Measurements from ENCODE around the gene F5.

The F5 gene

DNA sequence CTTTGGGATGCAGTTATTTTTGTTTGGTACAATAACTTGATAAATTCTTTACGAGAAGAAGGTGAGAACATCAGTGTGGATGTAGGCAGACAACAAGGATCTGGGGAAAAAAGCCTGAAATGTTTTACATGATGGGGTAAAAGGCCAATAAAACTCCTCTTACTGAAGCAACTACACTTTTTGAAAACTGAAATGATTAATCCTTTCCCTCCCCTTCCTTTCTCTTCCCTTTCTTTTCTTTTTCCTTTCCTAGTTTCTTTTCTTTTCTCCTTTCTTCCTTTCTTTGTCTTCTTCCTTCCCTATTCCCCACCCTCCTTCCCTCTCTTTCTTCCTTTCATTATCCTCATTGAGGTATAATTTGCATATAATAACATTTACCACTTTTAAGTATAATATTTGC, 24.6 kb downstream of the F5 start:
- Histone ChIP-seq H3K9me3 (ENCODE audit: insufficient read depth, low read length, severe bottlenecking) (peaks cover 2% of the 10 kb centered on the region), H3K36me3 (ENCODE audit: insufficient read depth, low read length) (no peaks in the 10 kb centered on the region), H3K9ac (ENCODE audit: low read depth, low read length) (no peak overlapping the region), H3K79me2 (ENCODE audit: insufficient read depth, low read length) (no peaks in the 10 kb centered on the region), H3K4me1 (ENCODE audit: insufficient read depth, low read length) (peaks cover 9% of the 10 kb centered on the region), H3K27me3 (ENCODE audit: insufficient read depth, low read length, poor library complexity) (no peaks in the 10 kb centered on the region), H2AFZ (ENCODE audit: low read depth, low read length) (no peak overlapping the region), H3K4me3 (ENCODE audit: low read depth in 1 of 2, low read length in 2 of 2) (no peak overlapping the region), H4K20me1 (ENCODE audit: insufficient read depth, low read length) (no peaks in the 10 kb centered on the region), H3K27ac (ENCODE audit: low read length) (no peak overlapping the region), H3K4me2 (ENCODE audit: insufficient read depth, low read length) (no peak overlapping the region)
- no peak for TF ChIP-seq EZH2 (IDR thresholded peaks at IDR 0.05; ENCODE audit: borderline replicate concordance, low read depth, low read length, severe bottlenecking)
- TF ChIP-seq, protein P1, sequence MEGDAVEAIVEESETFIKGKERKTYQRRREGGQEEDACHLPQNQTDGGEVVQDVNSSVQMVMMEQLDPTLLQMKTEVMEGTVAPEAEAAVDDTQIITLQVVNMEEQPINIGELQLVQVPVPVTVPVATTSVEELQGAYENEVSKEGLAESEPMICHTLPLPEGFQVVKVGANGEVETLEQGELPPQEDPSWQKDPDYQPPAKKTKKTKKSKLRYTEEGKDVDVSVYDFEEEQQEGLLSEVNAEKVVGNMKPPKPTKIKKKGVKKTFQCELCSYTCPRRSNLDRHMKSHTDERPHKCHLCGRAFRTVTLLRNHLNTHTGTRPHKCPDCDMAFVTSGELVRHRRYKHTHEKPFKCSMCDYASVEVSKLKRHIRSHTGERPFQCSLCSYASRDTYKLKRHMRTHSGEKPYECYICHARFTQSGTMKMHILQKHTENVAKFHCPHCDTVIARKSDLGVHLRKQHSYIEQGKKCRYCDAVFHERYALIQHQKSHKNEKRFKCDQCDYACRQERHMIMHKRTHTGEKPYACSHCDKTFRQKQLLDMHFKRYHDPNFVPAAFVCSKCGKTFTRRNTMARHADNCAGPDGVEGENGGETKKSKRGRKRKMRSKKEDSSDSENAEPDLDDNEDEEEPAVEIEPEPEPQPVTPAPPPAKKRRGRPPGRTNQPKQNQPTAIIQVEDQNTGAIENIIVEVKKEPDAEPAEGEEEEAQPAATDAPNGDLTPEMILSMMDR (IDR thresholded peaks at IDR 0.05; ENCODE audit: borderline replicate concordance, extremely low read depth, low read length, poor library complexity, severe bottlenecking), result no peak
- ATAC-seq (ENCODE audit: insufficient read depth, low read depth) (no peak), DNase-seq (no peak)

DNA sequence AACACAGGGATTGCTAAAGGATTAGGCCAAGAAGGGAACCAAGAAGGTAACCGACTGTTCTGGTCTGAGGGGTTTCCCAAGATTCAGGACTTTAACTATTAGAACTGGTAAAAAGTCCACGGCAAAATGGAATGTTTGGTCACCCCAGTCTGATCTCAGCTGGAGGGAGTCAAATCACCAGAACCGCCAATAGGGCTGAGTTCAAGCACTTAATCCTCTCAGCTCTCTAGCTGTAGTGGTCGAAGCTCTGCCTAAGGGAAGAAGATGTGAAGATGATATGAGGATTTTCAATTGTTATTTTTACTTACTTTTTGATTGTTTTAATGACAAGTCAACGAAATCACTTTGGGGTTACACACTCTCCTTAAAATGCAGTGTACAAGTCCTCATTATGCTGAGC, 29.1 kb downstream of the F5 start:
- Histone ChIP-seq H3K9me3 (ENCODE audit: insufficient read depth, low read length, severe bottlenecking) (no peaks in the 10 kb centered on the region), H3K36me3 (ENCODE audit: insufficient read depth, low read length) (no peaks in the 10 kb centered on the region)

DNA sequence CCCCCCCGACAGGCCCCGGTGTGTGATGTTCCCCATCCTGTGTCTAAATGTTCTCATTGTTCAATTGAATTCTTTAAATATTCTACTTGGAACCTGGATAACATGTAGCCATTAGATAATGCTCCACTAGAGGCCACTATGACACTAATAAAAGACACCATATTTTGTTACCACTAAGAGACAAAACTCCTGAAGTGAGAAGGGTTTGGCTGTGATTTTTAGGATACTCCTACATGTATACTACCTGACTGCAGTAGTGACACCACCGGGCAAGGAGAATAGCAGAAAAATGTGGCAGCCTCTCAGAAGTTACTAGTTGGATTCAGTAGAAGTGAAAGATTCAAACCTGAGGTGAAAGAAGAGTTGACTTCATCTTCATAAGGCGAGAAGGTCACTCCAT, 36.0 kb downstream of the F5 start:
- ATAC-seq (ENCODE audit: insufficient read depth, low read depth) (peak; percentile 81), DNase-seq (no peak)
- H3K9ac ChIP-seq (ENCODE audit: low read depth, low read length), result no peak overlapping the region
- H2AFZ ChIP-seq (ENCODE audit: low read depth, low read length), result no peak overlapping the region
- no peak overlapping the region for H3K27ac ChIP-seq (ENCODE audit: low read length)
- H4K20me1 ChIP-seq (ENCODE audit: insufficient read depth, low read length), result no peaks in the 10 kb centered on the region
- TF ChIP-seq EZH2 (IDR thresholded peaks at IDR 0.05; ENCODE audit: borderline replicate concordance, low read depth, low read length, severe bottlenecking), result no peak
- TF ChIP-seq, protein P1 (IDR thresholded peaks at IDR 0.05; ENCODE audit: borderline replicate concordance, extremely low read depth, low read length, poor library complexity, severe bottlenecking), result peak; percentile 74
- no peak overlapping the region for H3K4me2 ChIP-seq (ENCODE audit: insufficient read depth, low read length)
- H3K9me3 ChIP-seq (ENCODE audit: insufficient read depth, low read length, severe bottlenecking), result no peaks in the 10 kb centered on the region
- H3K79me2 ChIP-seq (ENCODE audit: insufficient read depth, low read length), result no peaks in the 10 kb centered on the region
- no peaks in the 10 kb centered on the region for H3K36me3 ChIP-seq (ENCODE audit: insufficient read depth, low read length)
- H3K4me1 ChIP-seq (ENCODE audit: insufficient read depth, low read length), result no peaks in the 10 kb centered on the region
- no peaks in the 10 kb centered on the region for H3K27me3 ChIP-seq (ENCODE audit: insufficient read depth, low read length, poor library complexity)
- no peak overlapping the region for H3K4me3 ChIP-seq (ENCODE audit: low read depth in 1 of 2, low read length in 2 of 2)

More for the DNA sequence above, 29.1 kb downstream of the F5 start:
- Histone ChIP-seq H3K79me2 (ENCODE audit: insufficient read depth, low read length) (no peaks in the 10 kb centered on the region), H4K20me1 (ENCODE audit: insufficient read depth, low read length) (no peaks in the 10 kb centered on the region), H3K9ac (ENCODE audit: low read depth, low read length) (no peak overlapping the region), H3K27ac (ENCODE audit: low read length) (no peak overlapping the region), H3K4me2 (ENCODE audit: insufficient read depth, low read length) (no peak overlapping the region), H3K27me3 (ENCODE audit: insufficient read depth, low read length, poor library complexity) (no peaks in the 10 kb centered on the region), H3K4me3 (ENCODE audit: low read depth in 1 of 2, low read length in 2 of 2) (no peak overlapping the region), H3K4me1 (ENCODE audit: insufficient read depth, low read length) (no peaks in the 10 kb centered on the region), H2AFZ (ENCODE audit: low read depth, low read length) (no peak overlapping the region)
- DNase-seq (no peak), ATAC-seq (ENCODE audit: insufficient read depth, low read depth) (no peak)
- TF ChIP-seq EZH2 (IDR thresholded peaks at IDR 0.05; ENCODE audit: borderline replicate concordance, low read depth, low read length, severe bottlenecking), result no peak
- TF ChIP-seq, protein P1 (IDR thresholded peaks at IDR 0.05; ENCODE audit: borderline replicate concordance, extremely low read depth, low read length, poor library complexity, severe bottlenecking), result no peak

GRCh38 chr1:169548282-169548681, 38.0 kb downstream of the F5 start:
- H3K27me3 ChIP-seq (ENCODE audit: insufficient read depth, low read length, poor library complexity), result no peaks in the 10 kb centered on the region
- no peaks in the 10 kb centered on the region for H3K9me3 ChIP-seq (ENCODE audit: insufficient read depth, low read length, severe bottlenecking)
- no peak overlapping the region for H3K4me2 ChIP-seq (ENCODE audit: insufficient read depth, low read length)
- H3K79me2 ChIP-seq (ENCODE audit: insufficient read depth, low read length), result no peaks in the 10 kb centered on the region
- no peak for DNase-seq
- H3K4me3 ChIP-seq (ENCODE audit: low read depth in 1 of 2, low read length in 2 of 2), result no peak overlapping the region
- H3K36me3 ChIP-seq (ENCODE audit: insufficient read depth, low read length), result no peaks in the 10 kb centered on the region
- no peak for ATAC-seq (ENCODE audit: insufficient read depth, low read depth)
- no peak overlapping the region for H3K27ac ChIP-seq (ENCODE audit: low read length)
- H3K4me1 ChIP-seq (ENCODE audit: insufficient read depth, low read length), result no peaks in the 10 kb centered on the region
- TF ChIP-seq, protein P1 (IDR thresholded peaks at IDR 0.05; ENCODE audit: borderline replicate concordance, extremely low read depth, low read length, poor library complexity, severe bottlenecking), result no peak
- no peak for TF ChIP-seq EZH2 (IDR thresholded peaks at IDR 0.05; ENCODE audit: borderline replicate concordance, low read depth, low read length, severe bottlenecking)
- H3K9ac ChIP-seq (ENCODE audit: low read depth, low read length), result no peak overlapping the region
- H4K20me1 ChIP-seq (ENCODE audit: insufficient read depth, low read length), result no peaks in the 10 kb centered on the region
- no peak overlapping the region for H2AFZ ChIP-seq (ENCODE audit: low read depth, low read length)
